ENCODE data around the gene DGKG.

The DGKG gene

GRCh38 chr3:186268616-186269448 is 93.2 kb downstream of the DGKG start:
- DNase-seq (ENCODE audit: low read depth in 1 of 2, low spot score in 1 of 2): no peak
- no peaks in the 10 kb centered on the region for H3K27me3 ChIP-seq (ENCODE audit: insufficient read depth, poor library complexity, severe bottlenecking)
- H3K27ac ChIP-seq (replicated peaks): no peak overlapping the region
- TF ChIP-seq POLR2AphosphoS5 (IDR thresholded peaks at IDR 0.05; ENCODE audit: low read depth): no peak
- no peak for TF ChIP-seq REST (IDR thresholded peaks at IDR 0.05; ENCODE audit: insufficient replicate concordance, low read depth)
- no peak for TF ChIP-seq SPI1 (IDR thresholded peaks at IDR 0.05; ENCODE audit: borderline replicate concordance, low read depth)
- H3K4me3 ChIP-seq (replicated peaks; ENCODE audit: insufficient read depth, low read length): no peak overlapping the region

GRCh38 chr3:186267758-186268157 is 94.3 kb downstream of the DGKG start:
- no peak overlapping the region for H3K27ac ChIP-seq (replicated peaks)
- TF ChIP-seq CTCF (IDR thresholded peaks at IDR 0.05; ENCODE audit: insufficient read depth, low read length): no peak
- no peak for TF ChIP-seq POLR2AphosphoS5 (IDR thresholded peaks at IDR 0.05; ENCODE audit: low read depth)
- no peak for TF ChIP-seq GABPA (IDR thresholded peaks at IDR 0.05; ENCODE audit: low read depth)
- TF ChIP-seq REST (IDR thresholded peaks at IDR 0.05; ENCODE audit: insufficient replicate concordance, low read depth): no peak
- TF ChIP-seq SPI1 (IDR thresholded peaks at IDR 0.05; ENCODE audit: borderline replicate concordance, low read depth): no peak
- H3K4me3 ChIP-seq (replicated peaks; ENCODE audit: insufficient read depth, low read length): no peak overlapping the region
- no peaks in the 10 kb centered on the region for H3K27me3 ChIP-seq (ENCODE audit: insufficient read depth, poor library complexity, severe bottlenecking)
- DNase-seq (ENCODE audit: low read depth in 1 of 2, low spot score in 1 of 2): no peak

- H3K4me3 ChIP-seq (replicated peaks; ENCODE audit: insufficient read depth, low read length): no peak overlapping the region
- TF ChIP-seq CTCF (IDR thresholded peaks at IDR 0.05; ENCODE audit: insufficient read depth, low read length) (no peak), SPI1 (IDR thresholded peaks at IDR 0.05; ENCODE audit: borderline replicate concordance, low read depth) (no peak), POLR2AphosphoS5 (IDR thresholded peaks at IDR 0.05; ENCODE audit: low read depth) (no peak), REST (IDR thresholded peaks at IDR 0.05; ENCODE audit: insufficient replicate concordance, low read depth) (no peak)
- no peak overlapping the region for H3K27ac ChIP-seq (replicated peaks)
- no peaks in the 10 kb centered on the region for H3K27me3 ChIP-seq (ENCODE audit: insufficient read depth, poor library complexity, severe bottlenecking)
- no peak for DNase-seq (ENCODE audit: low read depth in 1 of 2, low spot score in 1 of 2)
Measured at GRCh38 chr3:186264608-186265400, 97.2 kb downstream of the DGKG start.

Data from HL-60 (cell line).